GM18517 (cell line): ENCODE data around the gene SBNO2.

Experiments
- ATAC-seq: cut with Tn5 transposase; IDR thresholded peaks from one replicate; pipeline ENCODE4 v1.9.1; 2021; ENCODE audit warnings: mild to moderate bottlenecking, moderate library complexity; ENCODE audit not compliant: unreplicated experiment

Gene SBNO2

GRCh38 chr19:1091544-1092175, 82.4 kb downstream of the SBNO2 start:
- no peak for ATAC-seq

- no peak for ATAC-seq
Observed at GRCh38 chr19:1090731-1091543, 83.1 kb downstream of the SBNO2 start.

GRCh38 chr19:1089891-1090290, 84.2 kb downstream of the SBNO2 start:
- ATAC-seq, result no peak

GRCh38 chr19:1089126-1089771, 84.8 kb downstream of the SBNO2 start:
- ATAC-seq, result no peak

- no peak for ATAC-seq
Observed at GRCh38 chr19:1088416-1089010, 85.6 kb downstream of the SBNO2 start.

GRCh38 chr19:1087813-1088415, 86.2 kb downstream of the SBNO2 start:
- ATAC-seq, result no peak

GRCh38 chr19:1086613-1087012, 87.5 kb downstream of the SBNO2 start:
- no peak for ATAC-seq

GRCh38 chr19:1085676-1086442, 88.2 kb downstream of the SBNO2 start:
- no peak for ATAC-seq

- ATAC-seq, result no peak
Observed at GRCh38 chr19:1085053-1085658, 88.9 kb downstream of the SBNO2 start.

GRCh38 chr19:1084024-1084868, 89.8 kb downstream of the SBNO2 start:
- ATAC-seq, result no peak

GRCh38 chr19:1082928-1083816, 90.9 kb downstream of the SBNO2 start:
- ATAC-seq, result no peak

GRCh38 chr19:1082165-1082927, 91.7 kb downstream of the SBNO2 start:
- ATAC-seq, result no peak

- no peak for ATAC-seq
Observed at GRCh38 chr19:1081301-1082164, 92.5 kb downstream of the SBNO2 start.

GRCh38 chr19:1080360-1081161, 93.5 kb downstream of the SBNO2 start:
- ATAC-seq, result no peak

- no peak for ATAC-seq
Observed at GRCh38 chr19:1079566-1080111, 94.4 kb downstream of the SBNO2 start.
